GM21528 (cell line): ENCODE results near the gene DAB2IP.
"Not testable (repeated sequence)": the region's sequence is repeated elsewhere in the genome, so short reads cannot be mapped to it uniquely, and the experiment has no call there.

Experiments
- ATAC-seq: cut with Tn5 transposase; IDR thresholded peaks from one replicate; pipeline ENCODE4 v1.9.1; 2021; ENCODE audit warnings: mild to moderate bottlenecking, moderate library complexity; ENCODE audit not compliant: unreplicated experiment, low FRiP score

Gene DAB2IP

GRCh38 chr9:121737481-121737931, 86.1 kb downstream of the DAB2IP start:
- ATAC-seq: no peak

- ATAC-seq: no peak
These were observed 87.0 kb downstream of the DAB2IP start for GRCh38 chr9:121738411-121738810.

- no peak for ATAC-seq
These were observed 87.5 kb downstream of the DAB2IP start for GRCh38 chr9:121738968-121739367.

DNA sequence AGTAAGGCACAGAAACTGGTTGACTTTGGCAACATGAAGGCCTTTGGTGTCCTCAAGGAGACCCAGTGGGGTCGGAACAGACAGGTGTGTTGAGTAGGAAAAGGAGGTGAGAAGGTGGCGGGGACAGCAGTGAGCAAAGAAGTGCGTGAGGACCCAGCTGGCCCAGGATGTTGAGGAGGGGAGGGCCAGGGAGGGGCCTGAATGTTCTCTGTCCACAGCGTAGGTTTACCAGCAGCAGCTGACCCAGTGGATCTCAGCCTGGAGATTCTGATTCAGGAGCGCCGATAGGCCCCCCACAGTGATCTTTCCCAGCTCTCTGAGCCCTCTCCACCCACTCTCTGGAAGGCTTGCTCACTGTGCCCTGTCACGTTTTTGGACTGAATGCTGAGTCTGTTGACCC, 88.5 kb downstream of the DAB2IP start:
- no peak for ATAC-seq

DNA sequence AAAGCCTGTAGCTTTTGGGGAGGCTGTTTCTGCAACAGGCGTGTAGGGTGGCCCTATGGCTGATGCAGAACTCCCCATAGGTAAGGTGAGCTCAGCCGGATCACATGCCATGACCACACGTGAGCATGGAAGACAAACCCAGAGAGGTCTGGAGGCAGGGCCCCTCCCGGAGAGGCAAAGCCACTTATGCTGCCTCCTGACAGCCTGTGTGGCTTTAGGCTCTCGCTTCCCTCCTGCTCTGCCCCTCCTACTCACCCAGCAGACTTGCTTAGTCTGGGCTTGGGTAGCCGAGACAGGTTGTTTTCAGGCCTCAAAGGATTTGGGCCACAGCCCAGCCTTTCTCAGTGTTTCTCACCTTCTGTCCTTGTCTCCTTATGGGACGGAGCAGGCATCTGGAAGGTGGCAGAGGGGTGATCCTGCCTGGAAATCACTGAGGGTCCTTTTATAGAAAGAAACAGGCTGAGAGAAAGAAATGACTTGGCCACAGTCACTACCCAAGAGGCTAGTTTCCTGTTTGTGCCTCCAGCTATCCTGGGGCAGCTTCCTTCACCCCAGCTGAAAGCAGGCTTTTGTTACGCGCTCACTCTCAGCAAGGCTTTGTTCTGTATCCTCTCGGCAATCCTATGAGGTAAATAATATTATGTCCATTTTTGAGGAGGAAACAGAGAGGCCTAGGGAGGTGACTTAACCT, 89.9 kb downstream of the DAB2IP start:
- ATAC-seq: no peak

- not testable (repeated sequence) for ATAC-seq
These were observed 90.5 kb downstream of the DAB2IP start for GRCh38 chr9:121741919-121742283.

GRCh38 chr9:121742923-121743322, 91.5 kb downstream of the DAB2IP start:
- no peak for ATAC-seq

GRCh38 chr9:121743441-121744001, 92.1 kb downstream of the DAB2IP start:
- ATAC-seq: no peak

DNA sequence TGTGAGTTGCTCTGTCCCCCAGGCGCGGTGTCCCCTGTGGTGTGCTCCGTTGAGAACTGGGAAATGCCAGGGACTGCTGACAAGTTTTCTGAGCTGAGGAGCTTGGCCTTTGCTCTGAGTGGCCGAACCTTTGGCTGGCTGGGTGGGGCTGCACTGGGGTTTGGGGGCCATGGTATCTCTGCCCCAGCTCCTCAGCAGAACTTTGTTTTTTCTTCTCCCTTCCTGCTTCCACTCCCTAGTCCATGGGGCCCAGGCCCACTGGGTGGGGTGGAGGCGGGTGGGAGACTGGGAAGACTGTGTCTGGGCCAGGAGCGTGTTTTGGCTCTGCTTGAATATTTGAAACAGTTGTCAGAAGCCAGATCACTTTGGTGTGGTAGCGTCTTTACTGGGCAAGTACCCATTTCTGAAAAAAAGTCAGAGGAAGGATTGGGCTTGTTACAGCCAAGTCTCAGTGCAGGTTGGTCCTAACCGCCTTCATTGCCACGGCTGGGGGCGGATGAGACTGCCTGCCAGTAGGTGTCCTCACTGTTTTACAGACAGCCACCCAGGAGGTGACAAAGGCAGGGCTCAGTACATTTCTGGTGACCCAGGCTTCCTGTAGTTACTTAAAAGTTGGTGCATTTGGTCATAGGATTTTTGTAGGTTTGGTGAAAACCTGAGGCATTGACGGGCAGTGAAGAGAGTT, 92.7 kb downstream of the DAB2IP start:
- ATAC-seq: no peak

DNA sequence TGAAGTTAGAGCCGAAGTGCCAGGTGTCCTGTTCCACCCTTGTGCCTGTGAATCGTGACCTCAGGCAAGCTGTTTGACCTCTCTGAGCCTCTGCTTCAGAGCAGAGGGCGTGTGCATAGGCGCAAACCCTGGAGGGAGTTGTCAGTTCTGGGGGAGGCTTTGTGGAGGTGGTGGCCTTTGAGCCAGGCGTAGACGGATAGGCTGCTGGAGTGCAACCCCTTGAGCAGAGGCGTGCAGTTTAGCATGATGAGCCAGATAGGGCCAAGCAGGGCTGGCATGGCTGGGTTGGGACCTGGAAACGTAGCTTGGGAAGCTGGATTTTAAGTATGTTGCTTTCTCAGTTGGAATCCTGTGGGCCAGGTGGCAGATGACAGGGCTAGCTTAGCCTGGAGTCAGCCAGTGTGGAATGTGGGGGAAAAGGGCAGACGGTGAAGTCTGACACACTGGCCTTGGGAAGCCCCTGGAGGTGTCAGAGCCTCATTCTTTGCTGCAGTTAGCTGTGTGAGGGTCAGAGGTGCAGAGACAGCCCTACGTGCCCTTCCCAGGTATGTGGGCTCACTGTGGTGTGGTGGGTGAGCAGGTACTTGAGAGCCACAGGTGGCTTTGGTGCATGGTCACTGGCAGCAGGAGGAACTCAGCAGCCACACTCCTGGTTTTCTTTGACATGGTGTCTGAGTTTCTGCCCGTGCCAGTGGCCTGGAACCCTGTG, 93.4 kb downstream of the DAB2IP start:
- no peak for ATAC-seq

- no peak for ATAC-seq
These were observed 93.9 kb downstream of the DAB2IP start for GRCh38 chr9:121745396-121745695.

DNA sequence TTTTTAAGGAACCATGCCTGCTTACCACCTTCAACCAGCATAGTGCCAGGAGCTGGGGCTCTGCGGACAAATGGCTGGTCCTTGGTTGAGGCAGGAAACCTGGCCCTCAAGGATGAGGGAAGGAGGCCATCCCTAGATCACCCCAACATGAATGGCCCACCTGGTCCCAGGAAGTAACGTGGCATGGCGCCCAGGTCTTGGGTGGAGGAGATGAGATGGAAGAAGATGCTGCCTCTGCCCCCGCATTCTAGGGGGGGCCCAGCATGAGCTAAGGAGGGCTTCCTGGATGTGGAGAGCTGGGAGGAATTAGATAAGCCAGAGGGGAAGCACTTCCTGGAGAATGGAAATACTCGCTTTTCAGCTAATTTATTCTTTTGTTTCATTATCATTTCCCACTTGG, 95.0 kb downstream of the DAB2IP start:
- ATAC-seq: no peak

- no peak for ATAC-seq
These were observed 95.4 kb downstream of the DAB2IP start for GRCh38 chr9:121746866-121747265.

GRCh38 chr9:121748074-121748473, 96.6 kb downstream of the DAB2IP start:
- ATAC-seq: no peak

DNA sequence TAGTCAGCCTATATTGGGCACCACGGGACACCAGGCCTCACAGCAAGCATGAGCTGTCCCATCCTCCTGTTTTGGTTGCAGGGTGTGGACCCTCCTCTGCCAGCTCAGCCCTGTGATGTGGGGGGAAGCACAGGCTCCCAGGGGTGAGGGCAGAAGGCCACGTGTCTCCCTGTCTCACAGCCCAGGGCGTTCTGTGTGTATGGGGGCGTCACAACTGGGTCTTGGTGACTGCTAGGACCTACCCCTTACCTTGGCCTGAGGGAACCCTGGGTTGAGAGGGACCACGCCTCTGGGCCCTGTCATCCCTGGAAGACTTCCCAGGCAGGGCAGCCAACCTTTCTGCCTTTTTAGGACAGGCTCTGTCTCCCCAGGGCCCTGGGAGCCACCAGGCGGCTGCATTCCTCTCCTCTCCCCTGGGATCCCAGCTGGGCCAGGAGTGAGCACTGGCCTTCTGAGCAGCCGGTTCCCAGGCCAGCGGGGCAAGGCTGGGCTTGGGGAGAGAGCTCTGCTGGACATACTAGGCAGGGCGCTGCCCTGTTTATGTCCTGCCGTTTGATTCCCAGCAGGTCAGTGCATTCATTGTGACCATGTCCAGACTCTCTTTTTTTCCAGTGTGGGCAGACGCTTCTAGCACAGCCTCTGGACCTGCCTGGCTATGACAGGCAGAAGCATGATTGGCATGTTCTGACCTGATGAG, 97.4 kb downstream of the DAB2IP start:
- ATAC-seq: no peak

- ATAC-seq: no peak
These were observed 98.2 kb downstream of the DAB2IP start for GRCh38 chr9:121749614-121750013.

DNA sequence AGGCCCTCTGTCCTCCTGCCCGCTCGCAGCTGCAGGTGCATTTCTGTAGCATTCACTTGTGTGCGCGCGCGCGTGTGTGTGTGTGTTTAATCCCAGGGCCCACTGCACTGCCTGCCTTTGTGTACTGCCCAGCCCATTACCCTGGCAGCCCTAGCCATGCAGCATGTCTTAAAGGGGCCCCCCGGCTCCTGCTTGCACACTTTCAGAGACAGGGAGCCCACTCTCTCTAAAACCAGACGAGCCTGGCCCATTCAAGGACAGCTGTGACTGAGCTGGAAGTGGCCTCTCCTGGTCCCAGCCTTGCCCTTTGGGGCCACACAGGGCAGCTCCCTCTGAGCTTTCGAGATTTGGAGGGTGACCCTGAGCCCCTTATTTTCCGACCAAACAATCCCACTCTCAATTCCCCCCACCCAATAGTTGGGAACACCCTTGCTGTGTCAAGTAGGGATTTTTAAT, 98.9 kb downstream of the DAB2IP start:
- ATAC-seq: no peak

DNA sequence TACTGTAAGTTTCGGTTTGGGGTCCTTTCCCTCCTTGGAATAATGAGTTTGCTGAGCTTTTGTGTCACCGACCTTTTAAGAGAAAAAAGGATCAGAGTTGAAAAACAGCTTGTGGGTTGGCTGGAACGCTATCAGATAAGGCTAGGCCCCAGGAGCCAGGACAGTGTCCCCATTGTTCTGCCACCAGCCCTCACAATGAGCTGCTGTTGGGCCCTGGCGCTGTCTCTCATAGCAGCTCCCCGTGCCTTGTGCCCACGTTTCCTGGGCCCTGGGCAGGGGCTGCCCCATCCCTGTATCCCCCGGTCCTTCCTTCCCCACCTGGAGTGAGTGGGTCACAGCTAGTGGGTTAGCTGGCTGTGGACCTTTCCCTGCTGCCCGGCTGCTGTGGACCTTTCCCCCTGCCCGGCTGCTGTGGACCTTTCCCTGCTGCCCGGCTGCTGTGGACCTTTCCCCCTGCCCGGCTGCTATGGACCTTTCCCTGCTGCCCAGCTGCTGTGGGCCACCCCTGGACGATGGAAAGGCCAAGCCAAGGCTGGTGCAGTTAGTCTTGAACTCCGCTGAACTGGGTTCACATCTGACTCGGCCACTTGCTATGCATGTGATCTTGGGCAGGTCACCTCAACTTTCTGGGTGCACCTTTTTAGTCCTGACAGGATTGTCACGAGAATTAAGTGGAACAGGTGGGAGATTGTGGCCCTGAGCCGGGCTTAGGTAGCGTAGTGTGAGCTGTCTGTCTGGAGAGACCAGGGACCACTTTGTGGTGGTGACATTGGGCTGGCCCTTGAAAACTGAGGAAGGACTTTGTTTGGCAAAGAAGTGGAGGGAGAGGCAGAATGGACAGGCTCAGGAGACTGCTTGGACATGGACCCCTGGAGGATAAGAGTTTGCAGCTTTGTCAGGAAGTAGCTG, 99.5 kb downstream of the DAB2IP start:
- ATAC-seq: no peak

DNA sequence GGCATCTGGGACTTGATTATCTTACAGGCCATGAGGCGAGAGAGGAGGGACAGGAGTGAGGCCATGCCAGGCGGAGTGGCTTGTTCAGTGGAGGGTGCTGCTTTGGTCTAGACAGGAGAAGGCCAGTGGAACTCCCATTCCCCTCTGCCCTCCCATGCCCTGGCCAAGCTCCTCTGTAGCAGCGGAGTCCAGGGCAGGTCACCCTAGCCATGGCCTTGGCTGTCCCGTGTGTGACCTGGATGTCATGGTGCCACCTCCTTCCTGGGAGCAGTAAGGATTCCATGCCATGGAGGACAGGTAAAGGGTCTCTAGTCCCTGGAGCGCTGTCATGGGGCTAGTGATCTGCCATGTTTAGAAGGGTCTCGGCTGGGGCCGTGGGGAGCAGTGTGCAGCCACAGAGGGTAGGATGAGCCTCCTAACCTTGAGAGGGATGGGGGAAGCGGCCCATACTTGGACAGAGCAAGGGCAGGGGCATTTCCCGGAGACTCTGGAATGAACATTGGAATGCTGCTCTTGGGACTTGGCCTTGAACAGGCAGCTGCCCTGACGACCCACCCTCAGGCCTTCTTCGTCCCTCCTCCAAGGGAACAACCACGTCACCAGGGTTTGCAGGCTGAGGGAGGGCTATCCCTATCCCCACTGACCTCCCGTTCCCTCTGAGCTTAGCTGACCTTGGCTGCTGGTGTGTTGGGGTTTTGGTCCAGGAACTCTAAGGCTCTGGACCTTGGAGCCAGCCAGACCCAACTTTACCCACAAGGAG, 100.4 kb downstream of the DAB2IP start:
- no peak for ATAC-seq
